SK-N-SH (cell line): ENCODE data around the gene PUM1. TPM values are rescaled to one million over a fixed set of nuclear protein-coding genes. Genes with fewer than 3 reads are reported as not detected.

Experiments
- CTCF ChIA-PET: fragments of 300-600, 350-600 bp; formaldehyde crosslinking; extraction: SDS; loops from one replicate; lab custom pipeline; 2021; lab: Yijun Ruan, JAX
- POLR2A ChIA-PET: fragments of 350-600 bp; sonication (Branson Sonifier 250); formaldehyde crosslinking; extraction: SDS; loops from one replicate; lab custom pipeline; 2020; ENCODE audit warnings: antibody characterized with exemption, inconsistent platforms; lab: Yijun Ruan, JAX
- DNase-seq: peaks from one replicate; pipeline ENCODE4 v3.0.0; 2012
- H2AFZ ChIP-seq: fragments of 200-600 bp; sonication (generic); 2 replicates; pipeline ENCODE4 v1.8.1; 2016; ENCODE audit warnings: antibody characterized with exemption, mild to moderate bottlenecking, low read depth
- H3F3A ChIP-seq: fragments of 200-600 bp; sonication (generic); replicated peaks from 2 replicates; pipeline ENCODE3; 2016; ENCODE audit warnings: antibody characterized with exemption, mild to moderate bottlenecking; ENCODE audit not compliant: insufficient read depth
- H3K27ac ChIP-seq, 2 experiments: fragments of 200-500 bp in 1 of 2; fragments of 200-600 bp in 1 of 2; sonication (Bioruptor generic) in 1 of 2; sonication (generic), shearing (Covaris generic) in 1 of 2; 2 replicates each; pipeline versions ENCODE4 v1.5.1 to v1.6.1; 2014 to 2016; ENCODE audit warnings: low read depth in 2 of 2, inconsistent platforms in 1 of 2, low read length in 1 of 2, mild to moderate bottlenecking in 1 of 2, mixed read lengths in 1 of 2
- H3K27me3 ChIP-seq: fragments of 200-600 bp; sonication (generic), shearing (Covaris generic); 2 replicates; pipeline ENCODE4 v1.6.1; 2016; ENCODE audit warnings: mixed run types; ENCODE audit not compliant: insufficient read depth
- H3K36me3 ChIP-seq, 2 experiments: fragments of 200-500 bp in 1 of 2; fragments of 200-600 bp in 1 of 2; sonication (Bioruptor generic) in 1 of 2; sonication (generic) in 1 of 2; replicated peaks in 1 of 2; 2 replicates each; pipeline versions ENCODE3 to v1.5.1; 2014 to 2016; ENCODE audit warnings: low read length in 1 of 2, mild to moderate bottlenecking in 1 of 2; ENCODE audit not compliant: insufficient read depth in 2 of 2, control insufficient read depth in 1 of 2
- H3K4me1 ChIP-seq, 2 experiments: fragments of 200-500 bp in 1 of 2; fragments of 200-600 bp in 1 of 2; sonication (Bioruptor generic) in 1 of 2; sonication (generic), shearing (Covaris generic) in 1 of 2; 2 replicates each; pipeline versions ENCODE4 v1.5.1 to v1.6.1; 2014 to 2016; ENCODE audit warnings: low read depth in 1 of 2, low read length in 1 of 2, mixed run types in 1 of 2; ENCODE audit not compliant: insufficient read depth in 2 of 2, control insufficient read depth in 1 of 2
- H3K4me2 ChIP-seq: fragments of 200-600 bp; sonication (generic), shearing (Covaris generic); 2 replicates; pipeline ENCODE4 v1.6.1; 2017; ENCODE audit warnings: mixed run types
- H3K4me3 ChIP-seq, 2 experiments: fragments of 200-500 bp in 1 of 2; fragments of 200-600 bp in 1 of 2; sonication (Bioruptor generic) in 1 of 2; sonication (generic), shearing (Covaris generic) in 1 of 2; 2 replicates each; pipeline versions ENCODE4 v1.5.1 to v1.8.1; 2014 to 2016; ENCODE audit warnings: low read depth in 2 of 2, inconsistent platforms in 1 of 2, low read length in 1 of 2, mild to moderate bottlenecking in 1 of 2, mixed read lengths in 1 of 2, moderate library complexity in 1 of 2
- H3K79me2 ChIP-seq: fragments of 200-600 bp; sonication (generic); 2 replicates; pipeline ENCODE4 v1.8.1; 2017; ENCODE audit warnings: mild to moderate bottlenecking; ENCODE audit not compliant: insufficient read depth
- H3K9ac ChIP-seq: fragments of 200-600 bp; sonication (generic); 2 replicates; pipeline ENCODE4 v1.6.1; 2017; ENCODE audit warnings: mixed run types
- H3K9me2 ChIP-seq: fragments of 200-600 bp; sonication (generic); 2 replicates; pipeline ENCODE4 v1.6.1; 2017; ENCODE audit warnings: mixed run types
- H3K9me3 ChIP-seq: fragments of 200-600 bp; sonication (generic); 2 replicates; pipeline ENCODE4 v1.6.1; 2017; ENCODE audit warnings: mixed run types, mild to moderate bottlenecking, moderate library complexity
- H4K20me1 ChIP-seq: fragments of 200-600 bp; sonication (generic); 2 replicates; pipeline ENCODE4 v1.6.1; 2017; ENCODE audit warnings: mild to moderate bottlenecking, mixed run types; ENCODE audit not compliant: insufficient read depth
- CHD2 ChIP-seq: fragments of 150-350 bp; IDR thresholded peaks from 2 replicates; pipeline ENCODE4 v1.6.1; 2018; ENCODE audit warnings: low read length; ENCODE audit not compliant: partially characterized antibody
- JUND ChIP-seq: IDR thresholded peaks from 2 replicates; pipeline ENCODE4 v1.4.0; 2012
- RAD21 ChIP-seq: IDR thresholded peaks from 2 replicates; pipeline ENCODE4 v1.6.1; 2012; ENCODE audit warnings: mild to moderate bottlenecking, low read length
- REST ChIP-seq: IDR thresholded peaks from 2 replicates; pipeline ENCODE4 v1.6.1; 2012; ENCODE audit warnings: mild to moderate bottlenecking, low read depth, low read length, moderate library complexity
- RFX5 ChIP-seq: IDR thresholded peaks from 2 replicates; pipeline ENCODE4 v1.6.1; 2012; ENCODE audit warnings: mild to moderate bottlenecking, improper control_type of control experiment, low read length
- SMC3 ChIP-seq: IDR thresholded peaks from 2 replicates; pipeline ENCODE4 v1.6.1; 2012; ENCODE audit warnings: low read depth, low read length, improper control_type of control experiment
- WGBS: methylation state at CpG from one replicate; pipeline ENCODE4 v1.1.6; 2017; ENCODE audit warnings: low lambda C conversion rate; 5-methylcytosine and 5-hydroxymethylcytosine counted together
- polyA plus RNA-seq, 3 experiments: library from polyadenylated mRNA; depleted of rRNA; stranded (reverse); fragments of >200 nt; gene quantifications; 2 replicates each; pipeline ENCODE4 v1.2.3, GENCODE V29; 2012

PUM1 gene
- polyA plus RNA-seq, 1 of the 3 experiments (the other 2 are of a cell fraction) = 66.7 TPM

GRCh38 chr1:30962609-30963508, 102.7 kb downstream of the PUM1 start:
- ChIA-PET POLR2A (no interaction called here), CTCF (interaction anchor here (1.0 kb wide), 1 partner anchor 23 kb away, joined by 3 read pairs; no protein-coding TSS in a partner anchor)
- Histone ChIP-seq H3K79me2 (peaks cover 95% of the 10 kb centered on the region), H3K9me3 (no peaks in the 10 kb centered on the region), H3K9ac (no peak overlapping the region), H2AFZ (no peak overlapping the region), H3K36me3 (peaks cover 81 to 85% of the 10 kb centered on the region in 2 experiments), H3K9me2 (no peaks in the 10 kb centered on the region), H3K4me1 (peaks cover 19 to 33% of the 10 kb centered on the region in 2 experiments), H4K20me1 (peaks cover 8% of the 10 kb centered on the region; the same call in 1 of the 2 replicates), H3K27me3 (no peaks in the 10 kb centered on the region), H3K4me2 (no peak overlapping the region), H3K27ac (no peak overlapping the region), H3K4me3 (no peak overlapping the region), H3F3A (peaks cover 26% of the 10 kb centered on the region)
- no peak for DNase-seq
- WGBS = 89% methylated on average over 6 of the region's 6 CpGs
- TF ChIP-seq RAD21 = no peak
- no peak for TF ChIP-seq RFX5

- H3K27me3 ChIP-seq = no peaks in the 10 kb centered on the region
- no peaks in the 10 kb centered on the region; the same call in 1 of the 2 replicates for H4K20me1 ChIP-seq
- peaks cover 67 to 86% of the 10 kb centered on the region in 2 experiments for H3K36me3 ChIP-seq
- no peak for DNase-seq
- H3K9me3 ChIP-seq = no peaks in the 10 kb centered on the region
- no peak overlapping the region for H3K4me3 ChIP-seq
- no peaks in the 10 kb centered on the region for H3K9me2 ChIP-seq
- H3K9ac ChIP-seq = no peak overlapping the region
- POLR2A ChIA-PET = no interaction called here
- peaks cover 94% of the 10 kb centered on the region for H3K79me2 ChIP-seq
- peaks cover 0 to 13% of the 10 kb centered on the region in 2 experiments; a peak in 2 of 4 replicates for H3K4me1 ChIP-seq
- WGBS = 98% methylated on average over 4 of the region's 4 CpGs
- no peak overlapping the region for H3K27ac ChIP-seq
- no peak overlapping the region for H3K4me2 ChIP-seq
- CTCF ChIA-PET = interaction anchor here (1.0 to 1.4 kb wide), 3 partner anchors 9 to 45 kb away, joined by 3 to 5 read pairs (median 3); no protein-coding TSS in a partner anchor
- peaks cover 21% of the 10 kb centered on the region for H3F3A ChIP-seq
- no peak overlapping the region for H2AFZ ChIP-seq
- TF ChIP-seq JUND = no peak
- TF ChIP-seq CHD2 = no peak
- TF ChIP-seq RAD21 = no peak
- no peak for TF ChIP-seq SMC3
- TF ChIP-seq RFX5 = no peak
- no peak for TF ChIP-seq REST
Measured at GRCh38 chr1:30957560-30958222, 107.8 kb downstream of the PUM1 start.
